C4-2B (cell line): ENCODE measurements around the gene PRSS33.

Experiments
- CTCF ChIP-seq: fragments of 450-650 bp; conservative IDR thresholded peaks from 2 replicates; pipeline ENCODE4 v1.5.1; 2017; ENCODE audit warnings: mild to moderate bottlenecking
- ZFX ChIP-seq: fragments of 450-650 bp; IDR thresholded peaks from 2 replicates; pipeline ENCODE4 v1.6.1; 2017

- TF ChIP-seq CTCF (no peak), ZFX (no peak)
These were observed 1.1 kb downstream of the PRSS33 start for GRCh38 chr16:2786061-2786825.
